Esophagus squamous epithelium (tissue), 5 donors: Measurements from ENCODE around the gene ATP2B2. TPM values are rescaled to one million over a fixed set of nuclear protein-coding genes. Genes with fewer than 3 reads are reported as not detected.
A peak's percentile ranks its signal among the peaks of the same experiment; 100 is the strongest.

Experiments used
- DNase-seq: peaks from one replicate; lab custom pipeline; 2025; lab: John Stamatoyannopoulos, UW
- H3K27ac ChIP-seq, 4 donors: fragments of 200-600 bp; sonication (generic); one replicate each; pipeline ENCODE4 v1.5.1; 2016 to 2019; ENCODE audit warnings: mild to moderate bottlenecking in 1 of 4
- H3K27me3 ChIP-seq, 4 donors: fragments of 200-600 bp; sonication (generic); 1 replicate in 3 of 4; 2 replicates in 1 of 4; pipeline versions ENCODE4 v1.5.1 to v1.6.0; 2017 to 2021; ENCODE audit warnings: antibody characterized with exemption in 1 of 4
- H3K36me3 ChIP-seq, 3 donors: fragments of 200-600 bp; sonication (generic); one replicate each; pipeline ENCODE4 v1.5.1; 2016 to 2019
- H3K4me1 ChIP-seq, 3 donors: fragments of 200-600 bp; sonication (generic); one replicate each; pipeline ENCODE4 v1.5.1; 2017 to 2019
- H3K4me3 ChIP-seq, 4 donors: fragments of 200-600 bp; sonication (generic); 1 replicate in 3 of 4; 2 replicates in 1 of 4; pipeline ENCODE4 v1.5.1; 2016 to 2019; ENCODE audit warnings: mild to moderate bottlenecking in 2 of 4, moderate library complexity in 1 of 4
- H3K9me3 ChIP-seq, 3 donors: fragments of 200-600 bp; sonication (generic); one replicate each; pipeline ENCODE4 v1.5.1; 2016 to 2019
- POLR2A ChIP-seq, 4 donors: fragments of 450-650 bp; IDR thresholded peaks; one replicate each; pipeline ENCODE4 v1.6.1; 2017; ENCODE audit warnings: antibody characterized with exemption in 4 of 4, mild to moderate bottlenecking in 4 of 4, moderate library complexity in 3 of 4
- WGBS, 2 donors: methylation state at CpG; one replicate each; pipeline ENCODE4 v1.1.5; 2018; 5-methylcytosine and 5-hydroxymethylcytosine counted together
- intact Hi-C: fragments of 100-400 bp; cut with DNase I; formaldehyde crosslinking; loops from one replicate; pipeline ENCODE4 v1.15.0; 2022
- total RNA-seq, 4 donors: library from RNA; depleted of rRNA; stranded (reverse); fragments of >200 nt; gene quantifications; one replicate each; pipeline ENCODE4 v1.1.0, GENCODE V29; 2016
- TF ChIP-seq, protein P1 (sequence below), 6 experiments: fragments of 450-650 bp in 4 of 6; fragments of 200-600 bp in 2 of 6; sonication (generic) in 2 of 6; IDR thresholded peaks; one replicate each; pipeline ENCODE4 v1.5.1; 2016 to 2019; ENCODE audit warnings: antibody characterized with exemption in 6 of 6, mild to moderate bottlenecking in 4 of 6, moderate library complexity in 4 of 6
- donor health status: DM: yes; HTN: yes; CAD: no.

Gene ATP2B2
- total RNA-seq, 4 donors from 2014 or later, result 0.31 to 0.57 (median 0.42) TPM

DNA sequence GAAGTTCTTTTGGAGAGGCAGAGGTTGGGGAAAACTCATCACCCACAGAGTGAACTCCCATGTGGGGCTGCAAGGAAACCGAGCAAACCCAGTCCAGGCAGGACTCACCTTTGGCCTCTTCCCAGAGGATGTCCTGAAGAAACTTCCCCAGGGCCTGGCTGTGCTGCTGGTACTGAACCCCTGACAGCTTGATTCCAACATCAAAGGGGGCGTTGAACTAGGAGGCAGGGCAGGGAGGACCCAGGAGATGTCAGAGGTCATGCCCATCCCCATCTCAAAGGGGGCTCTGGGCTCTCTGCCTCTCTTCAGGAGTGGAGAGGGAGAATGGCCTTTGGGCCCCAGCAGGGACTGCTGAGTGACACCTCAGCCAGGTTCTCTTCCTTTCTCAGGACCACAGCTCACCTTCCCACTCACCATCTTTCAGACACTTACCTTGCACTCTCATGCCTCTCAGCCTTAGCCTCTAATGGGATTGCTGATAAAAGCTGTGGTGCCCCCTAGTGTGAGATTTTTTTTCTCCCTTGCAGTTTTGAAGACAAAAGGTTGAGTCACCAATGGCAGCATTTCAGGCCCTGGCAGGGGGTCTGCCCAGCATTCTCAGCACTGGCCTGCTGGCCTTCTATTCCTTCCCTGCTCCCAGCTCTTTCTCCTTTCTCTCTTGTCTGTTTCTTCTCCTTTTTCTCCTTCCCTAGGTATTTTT is 218.6 kb downstream of the ATP2B2 start:
- Histone ChIP-seq H3K27me3 (no peaks in the 10 kb centered on the region), H3K4me1 (peaks cover 0 to 44% (median 6%) of the 10 kb centered on the region in 3 donors), H3K36me3 (peaks cover 3 to 40% (median 8%) of the 10 kb centered on the region in 3 donors), H3K4me3 (no peak overlapping the region), H3K27ac (peak overlapping the region in 1 of 4 donors; percentile 36), H3K9me3 (no peaks in the 10 kb centered on the region)
- intact Hi-C loops, result no loop called here
- WGBS, 2 donors, result 60% methylated on average over 1 of the region's 2 CpGs; no CpG with 5 or more reads in 1 of the 2 donors
- no peak for DNase-seq
- no peak for TF ChIP-seq POLR2A (IDR thresholded peaks at IDR 0.05)
- TF ChIP-seq, protein P1, sequence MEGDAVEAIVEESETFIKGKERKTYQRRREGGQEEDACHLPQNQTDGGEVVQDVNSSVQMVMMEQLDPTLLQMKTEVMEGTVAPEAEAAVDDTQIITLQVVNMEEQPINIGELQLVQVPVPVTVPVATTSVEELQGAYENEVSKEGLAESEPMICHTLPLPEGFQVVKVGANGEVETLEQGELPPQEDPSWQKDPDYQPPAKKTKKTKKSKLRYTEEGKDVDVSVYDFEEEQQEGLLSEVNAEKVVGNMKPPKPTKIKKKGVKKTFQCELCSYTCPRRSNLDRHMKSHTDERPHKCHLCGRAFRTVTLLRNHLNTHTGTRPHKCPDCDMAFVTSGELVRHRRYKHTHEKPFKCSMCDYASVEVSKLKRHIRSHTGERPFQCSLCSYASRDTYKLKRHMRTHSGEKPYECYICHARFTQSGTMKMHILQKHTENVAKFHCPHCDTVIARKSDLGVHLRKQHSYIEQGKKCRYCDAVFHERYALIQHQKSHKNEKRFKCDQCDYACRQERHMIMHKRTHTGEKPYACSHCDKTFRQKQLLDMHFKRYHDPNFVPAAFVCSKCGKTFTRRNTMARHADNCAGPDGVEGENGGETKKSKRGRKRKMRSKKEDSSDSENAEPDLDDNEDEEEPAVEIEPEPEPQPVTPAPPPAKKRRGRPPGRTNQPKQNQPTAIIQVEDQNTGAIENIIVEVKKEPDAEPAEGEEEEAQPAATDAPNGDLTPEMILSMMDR (IDR thresholded peaks at IDR 0.05), result peak in 4 of 6 experiments; percentile 15 to 43 (median 34)

DNA sequence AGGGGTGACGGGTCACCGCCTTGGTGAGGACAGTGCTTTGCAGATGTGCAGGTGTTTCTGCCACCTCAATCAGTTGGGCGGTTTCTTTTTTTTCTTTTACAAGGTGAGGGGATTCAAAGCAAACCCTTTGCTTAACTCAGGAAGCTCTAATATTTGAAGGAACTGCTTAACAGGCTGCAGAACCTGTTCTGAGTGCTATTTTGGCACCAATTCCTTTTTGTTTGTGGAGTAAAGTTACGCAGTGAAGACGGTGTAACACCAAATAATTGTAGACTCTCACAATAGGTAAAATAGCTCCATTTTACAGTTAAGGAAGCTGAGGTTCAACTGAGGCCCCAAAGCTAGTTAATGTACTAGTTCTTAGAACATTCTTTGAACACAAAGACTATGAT is 219.3 kb downstream of the ATP2B2 start:
- 52 to 70% methylated on average over 3 to 5 of the region's 5 CpGs for WGBS, 2 donors
- Histone ChIP-seq H3K9me3 (no peaks in the 10 kb centered on the region), H3K4me3 (no peak overlapping the region), H3K36me3 (peaks cover 3 to 46% (median 8%) of the 10 kb centered on the region in 3 donors), H3K4me1 (peaks cover 0 to 44% (median 6%) of the 10 kb centered on the region in 3 donors), H3K27me3 (no peaks in the 10 kb centered on the region), H3K27ac (peak overlapping the region in 1 of 4 donors; percentile 36)
- no peak for DNase-seq
- intact Hi-C loops, result no loop called here
- TF ChIP-seq, protein P1 (IDR thresholded peaks at IDR 0.05), result no peak
- no peak for TF ChIP-seq POLR2A (IDR thresholded peaks at IDR 0.05)

DNA sequence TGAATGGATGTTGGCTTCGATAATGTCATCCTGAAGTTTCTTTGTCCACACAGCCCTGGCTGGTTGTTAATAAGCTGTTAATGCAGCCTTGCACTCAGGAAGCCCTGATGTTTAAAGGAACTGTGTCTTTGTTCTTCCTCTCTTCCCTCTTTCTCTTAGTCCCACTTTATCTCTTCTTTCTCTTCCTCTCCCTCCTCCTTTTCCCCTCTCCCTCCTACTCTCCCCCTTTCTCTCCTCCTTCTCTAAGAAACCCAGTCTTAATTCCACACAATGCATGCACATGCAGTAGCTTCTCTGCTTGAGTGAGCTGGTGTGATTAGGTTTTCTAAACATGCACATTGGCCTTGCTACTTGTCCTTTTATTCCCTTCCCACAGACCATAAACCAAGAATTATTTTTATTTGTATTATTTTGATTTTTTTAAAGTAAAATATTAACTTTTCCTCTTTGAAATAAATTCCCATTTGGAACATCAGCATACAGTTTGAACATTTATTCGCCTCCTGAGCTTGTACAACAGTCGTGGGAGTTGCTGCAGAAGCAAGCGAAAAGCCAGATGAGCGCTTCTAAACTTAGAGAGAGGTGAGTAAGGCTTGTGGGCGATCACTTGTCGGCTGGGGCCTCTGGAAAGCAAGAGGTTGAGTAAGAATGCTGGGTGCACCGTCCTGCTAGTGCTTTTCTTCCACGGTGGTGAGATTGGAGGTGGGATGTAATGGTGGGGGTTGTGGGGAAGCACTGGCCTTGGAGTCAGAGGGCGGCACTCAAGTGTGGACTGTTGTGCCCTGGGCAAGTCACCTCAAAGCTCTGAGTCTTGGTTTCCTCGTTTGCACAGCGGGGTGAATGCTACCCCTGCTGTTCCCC is 219.9 kb downstream of the ATP2B2 start:
- TF ChIP-seq, protein P1 (IDR thresholded peaks at IDR 0.05), result no peak
- TF ChIP-seq POLR2A (IDR thresholded peaks at IDR 0.05), result no peak
- Histone ChIP-seq H3K36me3 (peaks cover 6 to 52% (median 8%) of the 10 kb centered on the region in 3 donors), H3K27ac (peak overlapping the region in 1 of 4 donors; percentile 36), H3K9me3 (no peaks in the 10 kb centered on the region), H3K4me3 (no peak overlapping the region), H3K4me1 (peaks cover 0 to 44% (median 6%) of the 10 kb centered on the region in 3 donors), H3K27me3 (no peaks in the 10 kb centered on the region)
- no peak for DNase-seq
- 59 to 75% methylated on average over 10 to 11 of the region's 12 CpGs for WGBS, 2 donors
- intact Hi-C loops, result no loop called here

DNA sequence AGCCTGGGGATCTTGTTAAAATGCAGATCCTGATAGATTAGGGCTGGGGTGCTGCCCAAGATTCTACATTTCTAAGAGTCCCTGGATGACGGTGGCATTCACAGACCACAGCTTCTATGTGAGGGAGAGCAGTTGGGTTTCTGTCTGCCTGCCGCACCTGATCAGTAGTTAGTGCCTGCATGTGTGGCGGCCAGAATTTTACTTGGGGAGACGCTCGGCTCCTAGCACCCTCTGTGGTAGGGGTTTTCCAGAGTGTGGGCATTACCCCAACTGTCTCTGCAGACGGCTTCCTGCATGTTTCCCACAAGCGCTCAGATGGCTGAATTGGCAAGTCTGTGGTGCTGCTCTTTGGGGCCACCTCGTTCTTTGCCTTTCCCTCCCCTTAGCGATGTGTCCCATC is 220.9 kb downstream of the ATP2B2 start:
- Histone ChIP-seq H3K4me1 (peaks cover 0 to 44% (median 6%) of the 10 kb centered on the region in 3 donors), H3K27me3 (no peaks in the 10 kb centered on the region), H3K4me3 (no peak overlapping the region), H3K9me3 (no peaks in the 10 kb centered on the region), H3K27ac (no peak overlapping the region), H3K36me3 (peaks cover 8 to 56% (median 16%) of the 10 kb centered on the region in 3 donors)
- intact Hi-C loops, result no loop called here
- DNase-seq, result no peak
- no peak for TF ChIP-seq POLR2A (IDR thresholded peaks at IDR 0.05)
- TF ChIP-seq, protein P1 (IDR thresholded peaks at IDR 0.05), result no peak
- WGBS, 2 donors, result 78% methylated on average over 6 to 9 of the region's 9 CpGs
